Activated CD4-positive, CD25-positive, alpha-beta regulatory T cell (primary cell): Measurements from ENCODE around the gene IL11RA.

Experiments
- DNase-seq, 4 experiments: peaks; one replicate each; lab custom pipeline; 2025; lab: John Stamatoyannopoulos, UW

The IL11RA gene

GRCh38 chr9:34687276-34688030 lies 35.5 kb downstream of the IL11RA start:
- no peak for DNase-seq

- no peak for DNase-seq
Measured at GRCh38 chr9:34688329-34689115, 36.5 kb downstream of the IL11RA start.

GRCh38 chr9:34689116-34689470 lies 37.1 kb downstream of the IL11RA start:
- no peak for DNase-seq

- no peak for DNase-seq
Measured at GRCh38 chr9:34689512-34689911, 37.5 kb downstream of the IL11RA start.

GRCh38 chr9:34690983-34691935 lies 39.3 kb downstream of the IL11RA start, which contains the start of gene CCL19:
CCL19 (minus strand) TSS chr9:34691276; CDS start chr9:34691139, 137 bp downstream.
- DNase-seq: no peak

GRCh38 chr9:34691936-34692315 lies 39.9 kb downstream of the IL11RA start:
- DNase-seq: no peak

- no peak for DNase-seq
Measured at GRCh38 chr9:34693560-34693959, 41.6 kb downstream of the IL11RA start.

- DNase-seq: no peak
Measured at GRCh38 chr9:34694811-34695210, 42.8 kb downstream of the IL11RA start.

GRCh38 chr9:34701023-34701768 lies 49.2 kb downstream of the IL11RA start:
- peak; percentile 49 to 70 (median 61) for DNase-seq

GRCh38 chr9:34701769-34702736 lies 50.1 kb downstream of the IL11RA start:
- DNase-seq: peak; percentile 56 to 71 (median 66)

GRCh38 chr9:34707130-34707529 lies 55.1 kb downstream of the IL11RA start:
- no peak for DNase-seq

- DNase-seq: no peak
Measured at GRCh38 chr9:34709196-34709978, 57.4 kb downstream of the IL11RA start.

- DNase-seq: no peak
Measured at GRCh38 chr9:34710023-34710422, 58.0 kb downstream of the IL11RA start, which contains the start of gene CCL21. CCL21 (minus strand) TSS chr9:34710136; CDS start chr9:34710066, 70 bp downstream.
